HG03039 (cell line): ENCODE results near the gene PRX.
"Not testable (repeated sequence)": the region's sequence is repeated elsewhere in the genome, so short reads cannot be mapped to it uniquely, and the experiment has no call there.

Source experiments
- ATAC-seq: cut with Tn5 transposase; IDR thresholded peaks from one replicate; pipeline ENCODE4 v1.9.1; 2021; ENCODE audit warnings: mild to moderate bottlenecking, moderate library complexity; ENCODE audit not compliant: unreplicated experiment

PRX gene

DNA sequence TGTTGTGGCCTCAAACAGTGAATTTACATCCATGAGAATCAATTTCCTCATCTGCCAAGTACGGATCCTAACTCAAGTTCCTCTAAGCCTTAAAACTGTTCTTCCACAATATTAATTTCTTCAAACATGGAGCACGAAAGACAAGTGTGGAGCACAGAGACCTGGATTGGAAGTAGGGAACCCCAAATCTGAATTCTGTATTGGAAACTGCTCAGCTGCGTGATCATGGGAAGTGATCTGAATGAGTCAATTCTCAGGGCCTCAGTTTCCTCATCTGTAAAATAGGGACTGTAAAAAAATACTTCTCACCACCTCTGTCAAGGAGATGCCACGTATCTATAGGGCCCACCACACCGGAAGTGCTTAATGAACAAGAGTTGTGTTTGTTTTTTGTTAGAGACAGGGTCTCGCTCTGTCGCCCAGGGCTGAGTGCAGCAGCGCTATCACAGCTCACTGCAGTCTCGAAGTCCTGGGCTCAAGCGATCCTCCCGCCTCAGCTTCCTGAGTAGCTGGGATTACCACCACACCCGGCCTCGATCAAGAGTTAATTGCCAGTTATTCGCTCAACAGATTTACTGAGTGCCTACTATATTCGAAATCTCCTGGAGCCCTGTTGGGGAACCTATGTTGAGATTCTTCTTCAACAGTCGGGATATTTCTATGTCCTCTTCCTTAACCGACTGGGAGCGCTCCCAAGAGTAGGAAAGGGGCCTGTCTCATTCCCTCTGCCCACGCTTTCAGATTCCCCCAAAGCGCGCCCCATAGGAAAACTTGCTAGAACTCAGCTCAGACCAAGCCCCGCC is 29.4 kb upstream of the PRX start:
- ATAC-seq: no peak

DNA sequence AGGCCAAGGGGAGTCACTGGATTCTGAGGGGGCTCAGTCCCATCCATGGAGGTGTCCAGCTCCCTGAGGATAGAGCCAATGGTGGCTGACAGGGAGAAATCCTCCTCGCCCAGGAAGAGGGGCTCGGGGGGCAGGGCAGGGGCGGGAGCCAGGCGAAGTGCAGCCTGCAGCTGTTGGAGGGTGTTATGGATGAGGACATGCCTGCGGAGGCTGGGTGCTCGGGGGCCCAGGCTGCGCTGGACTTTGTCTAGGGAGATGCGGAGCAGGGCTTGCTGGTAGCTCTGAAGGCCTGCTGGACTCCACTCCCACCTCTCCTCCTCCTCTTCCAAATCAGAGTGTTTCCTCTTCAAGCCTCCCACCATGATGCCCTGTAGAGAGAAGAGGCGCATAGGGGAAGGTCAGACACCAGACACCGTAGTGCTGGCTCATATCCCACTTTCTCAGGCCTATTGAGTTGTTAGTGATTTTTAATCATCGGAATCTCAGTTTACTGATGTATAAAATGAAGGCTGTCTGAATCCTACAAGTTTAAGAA is 28.6 kb upstream of the PRX start:
- ATAC-seq: no peak

DNA sequence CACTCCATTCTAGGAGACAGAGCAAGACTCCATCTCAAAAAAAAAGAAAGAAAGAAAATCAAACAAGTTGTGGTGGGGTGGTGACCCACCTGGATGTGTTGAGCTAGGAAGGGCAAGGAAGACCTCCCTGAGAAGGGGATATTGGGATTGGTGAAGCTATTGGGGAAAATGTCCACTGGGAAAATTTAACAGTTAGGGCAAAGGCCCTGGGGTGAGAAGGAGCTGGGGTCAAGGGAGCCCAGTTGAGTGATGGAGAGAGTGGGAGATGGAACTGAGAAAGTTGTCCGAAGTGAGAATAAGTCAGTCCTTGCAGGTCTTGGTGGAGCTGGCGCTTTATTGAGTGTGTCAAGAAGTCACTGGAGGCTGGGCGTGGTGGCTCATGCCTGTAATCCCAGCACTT is 25.1 kb upstream of the PRX start:
- ATAC-seq: no peak

DNA sequence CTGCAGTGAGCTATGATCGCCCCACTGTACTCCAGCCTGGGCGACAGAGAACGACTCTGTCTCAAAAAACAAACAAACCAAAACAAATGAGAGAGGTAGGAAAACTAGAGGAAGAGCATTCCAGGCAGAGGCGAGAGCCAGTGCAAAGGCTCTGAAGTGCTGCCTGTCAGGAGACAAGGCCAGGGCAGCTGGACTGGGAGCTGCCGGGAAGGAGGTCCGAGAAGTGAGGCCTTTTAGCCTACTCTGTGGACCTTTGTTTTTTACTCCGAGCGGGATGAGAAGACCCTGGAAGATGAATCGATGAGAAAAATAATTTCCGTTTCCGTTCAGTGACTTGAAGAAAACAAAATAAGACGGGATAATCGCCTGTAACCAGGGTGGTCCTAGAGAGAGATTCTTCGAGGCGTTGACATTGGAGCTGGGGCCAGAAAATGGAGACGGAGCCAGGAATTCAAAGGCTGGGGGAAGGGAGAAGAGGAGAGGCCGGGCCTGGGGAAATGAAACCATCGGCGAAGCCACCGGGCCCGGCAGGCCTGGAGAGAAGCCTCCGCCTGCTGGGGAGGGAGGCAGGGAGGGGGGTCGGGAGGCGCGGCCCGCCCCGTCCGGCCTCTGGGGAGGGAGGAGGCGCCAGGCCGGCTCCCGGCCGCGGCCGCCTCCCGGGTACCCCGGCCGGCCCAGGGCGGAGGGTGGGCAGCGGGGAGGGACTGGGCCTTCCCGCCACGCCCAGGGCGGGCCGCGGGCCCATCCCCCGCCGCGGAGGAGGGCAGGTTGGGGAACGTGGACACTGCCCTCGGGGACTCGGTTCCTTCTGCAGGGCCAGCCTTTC is 20.4 kb upstream of the PRX start:
- ATAC-seq: no peak

DNA sequence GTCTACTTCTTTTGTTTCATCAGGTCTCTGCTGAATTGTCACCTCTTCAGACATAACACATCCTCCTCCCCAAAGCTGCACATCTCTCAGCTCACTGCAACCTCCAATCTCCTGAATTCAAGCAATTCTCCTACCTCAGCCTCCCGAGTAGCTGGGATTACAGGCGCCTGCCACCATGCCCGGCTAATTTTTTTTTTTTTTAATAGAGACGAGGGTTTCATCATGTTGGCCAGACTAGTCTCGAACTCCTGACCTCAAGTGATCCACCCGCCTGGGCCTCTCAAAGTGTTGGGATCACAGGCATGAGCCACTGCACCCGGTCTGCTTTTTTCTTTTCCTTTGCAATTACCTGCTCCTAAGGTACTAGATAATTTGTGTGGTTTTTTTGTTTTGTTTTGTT is 19.6 kb upstream of the PRX start:
- not testable (repeated sequence) for ATAC-seq

DNA sequence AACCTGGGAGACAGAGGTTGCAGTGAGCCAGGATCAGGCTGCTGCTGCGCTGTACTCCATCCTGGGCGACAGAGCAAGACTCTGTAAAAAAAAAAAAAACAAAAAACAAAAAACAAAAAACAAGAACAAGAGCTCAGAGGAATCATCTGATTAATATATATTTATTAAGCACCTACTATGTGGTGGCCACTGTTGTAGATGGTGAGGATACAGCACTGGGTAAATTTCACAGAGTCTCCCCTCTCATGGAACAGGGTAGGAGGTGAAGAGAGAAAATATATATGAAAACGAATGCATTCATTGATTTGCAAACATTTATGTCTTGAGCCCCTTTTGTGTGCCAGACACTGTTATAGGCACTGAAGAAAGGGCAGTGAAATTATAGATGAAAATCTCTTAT is 18.5 kb upstream of the PRX start:
- no peak for ATAC-seq

DNA sequence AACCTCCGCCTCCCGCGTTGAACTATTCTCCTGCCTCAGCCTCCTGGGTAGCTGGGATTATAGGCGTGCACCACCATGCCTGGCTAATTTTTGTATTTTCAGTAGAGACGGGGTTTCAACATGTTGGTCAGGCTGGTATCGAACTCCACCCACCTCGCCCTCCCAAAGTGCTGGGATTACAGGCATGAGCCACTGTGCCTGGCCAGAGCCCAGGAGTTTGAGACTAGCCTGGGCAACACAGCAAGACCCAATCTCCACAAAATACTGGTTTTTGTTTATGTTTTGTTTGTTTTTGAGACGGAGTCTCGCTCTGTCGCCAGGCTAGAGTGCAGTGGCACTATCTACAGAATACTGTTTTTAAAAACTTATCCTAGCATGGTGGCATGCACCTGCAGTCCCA is 17.1 kb upstream of the PRX start:
- ATAC-seq: not testable (repeated sequence)

DNA sequence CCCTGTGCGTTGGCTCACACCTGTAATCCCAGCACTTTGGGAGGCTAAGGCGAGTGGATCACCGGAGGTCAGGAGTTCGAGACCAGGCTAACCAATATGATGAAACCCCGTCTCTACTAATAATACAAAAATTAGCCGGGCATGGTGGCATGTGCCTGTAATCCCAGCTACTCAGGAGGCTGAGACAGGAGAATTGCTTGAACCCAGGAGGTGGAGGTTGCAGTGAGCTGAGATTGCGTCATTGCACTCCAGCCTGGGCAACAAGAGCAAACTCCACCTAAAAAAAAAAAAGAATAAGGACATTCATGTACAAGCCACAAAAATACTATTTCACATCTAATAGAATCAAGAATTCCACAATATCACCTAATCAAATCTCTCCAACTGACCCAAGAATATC is 15.0 kb upstream of the PRX start:
- not testable (repeated sequence) for ATAC-seq

DNA sequence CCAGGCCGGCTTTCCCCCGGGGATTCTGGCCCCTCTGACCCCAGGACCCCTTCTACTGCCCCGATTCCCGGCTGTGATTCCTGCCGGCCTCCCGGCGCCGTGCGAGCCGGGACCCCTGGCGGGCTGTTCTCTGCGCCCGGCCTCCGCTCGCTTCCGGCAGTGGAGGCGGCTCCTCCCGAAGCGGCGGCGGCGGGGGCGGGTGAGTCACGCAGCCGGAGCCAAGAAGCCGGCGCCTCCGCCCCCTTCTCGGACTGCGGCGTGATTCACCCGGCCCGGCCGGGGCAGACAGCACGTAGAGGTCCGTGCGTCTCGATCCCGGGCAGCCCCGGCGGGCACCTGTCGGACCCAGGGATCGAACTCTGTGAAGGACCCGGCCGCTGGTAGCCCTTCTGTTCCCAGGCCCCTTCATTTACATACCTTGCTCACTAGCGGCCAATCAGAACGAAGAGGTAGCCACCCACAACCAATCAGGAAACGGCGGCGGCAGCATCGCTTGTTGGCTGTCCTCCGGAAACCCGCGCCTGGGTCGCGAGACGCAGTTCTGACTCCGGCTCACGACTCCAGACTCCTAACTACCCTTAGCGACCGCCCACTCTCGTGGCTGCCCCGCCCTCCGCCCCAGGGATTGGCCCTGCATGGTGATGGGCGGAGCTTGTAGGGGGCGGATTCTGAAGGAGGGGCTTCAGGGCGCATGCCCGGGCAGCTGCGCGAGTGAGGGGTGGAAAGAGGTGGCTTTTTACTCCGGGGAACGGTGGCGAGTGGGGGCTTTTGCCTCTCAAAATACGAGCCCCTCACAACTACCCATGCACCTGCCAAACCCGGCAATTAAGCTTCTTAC is 12.5 kb upstream of the PRX start, which contains the start of gene SERTAD1:
Gene SERTAD1, minus strand, starts transcription at position 543 of the 838 bp plus-strand sequence. CDS start 2,446 bp downstream, outside the sequence.
- peak; percentile 85 for ATAC-seq

DNA sequence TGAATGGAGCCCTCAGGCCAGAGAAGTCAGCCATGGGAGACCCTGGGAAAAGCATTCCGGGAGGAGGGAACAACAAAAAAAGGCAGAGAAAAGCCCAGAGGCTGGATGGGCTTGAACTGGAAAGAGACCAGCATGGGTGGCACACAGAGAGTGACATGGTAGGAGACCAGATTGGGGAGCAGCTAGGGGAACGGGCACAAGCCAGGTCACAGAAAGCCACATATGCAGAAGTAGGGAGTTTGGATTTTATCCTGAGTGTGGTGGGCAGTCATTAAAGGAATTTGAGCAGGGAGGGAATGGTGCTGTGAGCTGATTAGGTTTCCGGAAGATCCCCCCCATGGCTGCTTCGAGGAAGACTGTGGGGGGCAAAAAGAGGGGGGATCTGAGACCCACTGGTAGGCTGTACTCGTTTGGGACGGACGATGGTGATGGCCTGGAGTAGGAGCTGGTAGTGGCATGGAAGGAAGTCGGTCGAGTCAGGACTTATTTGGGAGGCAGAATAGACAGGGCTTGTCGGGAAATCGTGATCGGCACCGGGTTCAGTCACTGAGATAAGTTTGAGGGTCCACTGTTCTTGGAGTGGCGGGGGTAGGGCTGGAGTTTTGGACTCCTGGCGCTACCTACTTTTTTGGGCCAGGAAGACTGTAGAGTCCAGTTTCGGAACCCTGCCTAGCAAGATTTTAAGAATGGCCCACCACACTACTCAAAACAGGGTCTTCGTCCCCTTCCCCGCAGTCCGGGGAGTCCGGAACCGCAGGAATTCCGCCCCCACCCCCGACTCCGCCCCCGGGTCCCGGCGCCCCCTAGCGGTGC is 11.7 kb upstream of the PRX start:
- no peak for ATAC-seq

DNA sequence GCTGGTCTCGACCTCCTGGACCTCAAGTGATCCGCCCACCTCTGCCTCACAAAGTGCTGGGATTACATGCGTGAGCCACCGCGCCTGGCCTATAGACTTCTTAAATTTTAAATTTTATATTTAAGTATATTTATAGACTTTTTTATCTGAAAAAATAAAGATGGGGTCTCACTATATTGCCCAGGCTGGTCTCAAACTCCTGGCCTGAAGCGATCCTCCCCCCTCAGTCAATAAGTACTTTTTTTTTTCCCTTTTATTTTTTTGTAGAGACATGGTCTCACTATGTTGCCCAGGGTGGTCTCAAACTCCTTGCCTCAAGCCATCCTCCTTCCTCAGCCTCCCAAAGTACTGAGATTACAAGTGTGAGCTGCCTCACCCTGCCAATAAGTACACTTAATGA is 10.8 kb upstream of the PRX start:
- no peak for ATAC-seq

DNA sequence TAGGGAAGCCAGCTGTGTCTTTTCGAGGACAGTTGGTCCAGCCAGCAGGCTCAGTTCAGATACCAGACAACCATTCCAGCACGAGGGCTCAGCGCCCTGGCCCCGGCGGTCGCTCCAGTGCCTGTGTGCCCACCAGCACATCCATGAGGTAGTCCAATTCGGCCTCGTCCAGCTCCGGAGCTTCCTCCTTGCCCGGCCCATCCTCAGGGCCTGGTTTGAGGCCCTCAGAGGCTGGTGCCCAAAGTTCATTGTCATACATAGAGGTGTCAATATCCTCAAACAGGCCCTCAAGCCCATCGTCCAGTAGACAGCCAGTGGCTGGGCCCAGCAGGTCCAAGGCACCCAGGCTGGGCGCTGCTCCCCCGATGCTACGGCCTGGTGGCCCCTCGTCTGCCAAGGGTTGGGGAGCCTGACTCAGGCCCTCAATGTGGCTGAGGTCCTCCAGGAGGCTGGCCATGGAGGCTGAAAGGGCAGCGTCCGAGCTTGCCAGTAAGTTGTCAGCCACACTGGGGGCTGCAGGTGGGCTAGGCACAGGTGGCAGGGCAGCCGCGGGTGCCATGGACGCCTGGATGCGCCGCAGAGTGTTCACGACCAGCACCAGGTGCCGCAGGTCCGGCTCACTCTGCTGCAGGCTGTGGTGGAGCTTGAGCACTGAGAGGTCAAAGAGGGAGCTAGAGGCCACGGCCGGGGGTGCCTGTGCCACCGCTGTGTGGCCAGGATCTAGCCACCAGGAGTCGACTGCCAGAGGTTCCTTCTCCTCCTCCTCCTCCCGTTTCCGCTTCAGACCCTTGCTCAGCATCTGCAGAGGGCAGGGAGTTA is 9.8 kb upstream of the PRX start:
- ATAC-seq: no peak

DNA sequence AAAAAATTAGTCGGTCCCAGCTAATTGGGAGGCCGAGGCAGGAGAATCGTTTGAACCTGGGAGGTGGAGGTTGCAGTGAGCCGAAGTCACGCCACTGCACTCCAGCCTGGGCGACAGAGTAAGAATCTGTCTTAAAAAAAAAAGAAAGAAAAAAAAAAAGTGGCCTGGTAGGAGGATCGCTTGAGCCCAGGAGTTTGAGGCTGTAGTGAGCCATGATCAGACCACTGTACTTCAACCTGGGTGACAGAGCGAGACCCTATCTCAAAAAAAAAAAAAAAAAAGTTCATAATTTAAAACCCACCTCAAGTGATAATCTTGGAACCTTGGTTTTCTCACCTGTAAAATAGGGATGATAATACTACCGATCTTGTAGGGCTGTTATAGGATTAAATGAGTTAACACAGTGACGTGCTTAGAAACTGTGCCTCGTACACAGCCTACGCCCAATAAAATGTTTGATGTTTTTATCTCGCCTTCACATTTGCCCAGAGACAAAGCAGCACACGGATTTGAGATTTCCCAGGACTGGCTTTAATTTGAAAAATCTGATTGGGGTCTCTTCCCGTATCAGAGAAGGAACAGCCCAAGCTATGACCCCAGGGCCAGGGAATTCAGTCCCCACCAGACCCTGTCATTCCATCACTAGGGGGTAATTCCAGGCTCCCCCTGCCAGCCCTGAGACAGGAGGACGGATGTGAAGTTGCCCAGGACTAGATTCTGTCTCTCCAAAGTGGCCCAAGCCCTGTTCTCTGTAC is 9.0 kb upstream of the PRX start:
- ATAC-seq: no peak

DNA sequence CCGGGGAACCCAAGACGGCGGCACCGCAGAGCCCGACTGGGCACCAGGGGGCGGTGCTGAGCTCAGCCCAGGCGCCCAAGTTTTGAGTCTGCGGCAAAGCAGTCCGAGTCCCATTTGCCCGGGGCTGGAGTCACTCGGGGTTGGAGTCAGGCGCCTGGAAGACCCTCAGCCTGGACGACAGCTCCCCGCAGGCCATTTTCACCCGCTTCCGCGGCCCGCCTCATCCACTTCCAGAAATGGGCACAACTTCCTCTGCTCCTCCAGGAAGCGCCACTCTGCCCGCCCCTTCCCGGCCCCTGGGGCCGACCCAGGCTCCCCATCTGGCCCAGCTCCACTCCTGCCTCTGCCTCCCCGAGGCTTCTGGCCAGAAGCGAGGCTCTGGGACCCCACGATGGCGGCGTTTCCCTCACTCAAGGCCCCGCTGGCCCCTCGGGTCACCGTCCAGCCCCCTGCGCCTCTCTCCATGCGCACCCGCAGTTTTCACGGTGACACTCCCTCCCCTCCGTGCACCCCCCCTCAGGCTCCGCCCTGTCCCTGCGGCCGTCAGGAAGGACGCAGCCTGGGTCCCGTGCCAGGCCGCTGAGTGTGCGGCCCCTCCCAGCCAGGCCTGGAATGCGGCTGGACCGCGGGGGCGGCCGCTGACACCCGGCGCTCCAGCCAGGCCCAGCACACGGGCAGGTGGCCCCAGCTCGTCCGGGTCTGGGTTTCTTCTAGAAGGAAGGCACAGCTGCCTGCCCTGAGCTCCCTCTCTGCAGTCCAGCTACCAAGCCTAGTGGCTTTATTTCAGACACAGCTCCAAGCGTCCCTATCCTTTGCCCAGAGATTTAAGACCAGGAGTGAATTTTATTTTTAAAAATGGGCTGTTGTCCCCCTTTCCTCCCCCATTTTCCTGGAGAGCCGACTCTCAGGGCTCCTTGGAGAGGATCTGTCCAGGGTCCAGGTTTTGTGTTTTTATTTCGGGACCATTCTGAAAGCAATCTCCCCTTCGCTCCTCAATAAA is 7.9 kb upstream of the PRX start:
- no peak for ATAC-seq

DNA sequence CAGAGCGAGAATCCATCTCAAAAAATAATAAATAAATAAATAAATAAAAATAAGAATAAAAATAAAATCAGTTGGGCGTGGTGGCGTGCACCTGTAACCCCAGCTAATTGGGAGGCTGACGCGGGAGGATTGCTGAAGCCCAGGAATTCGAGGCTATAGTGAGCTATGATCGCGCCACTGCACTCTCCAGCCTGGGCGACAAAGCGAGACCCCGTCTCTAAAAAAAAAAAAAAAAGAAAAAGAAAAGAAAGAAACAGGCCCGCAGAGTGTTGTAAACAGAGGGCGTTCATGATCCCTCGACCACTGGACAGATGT is 7.2 kb upstream of the PRX start:
- ATAC-seq: no peak

DNA sequence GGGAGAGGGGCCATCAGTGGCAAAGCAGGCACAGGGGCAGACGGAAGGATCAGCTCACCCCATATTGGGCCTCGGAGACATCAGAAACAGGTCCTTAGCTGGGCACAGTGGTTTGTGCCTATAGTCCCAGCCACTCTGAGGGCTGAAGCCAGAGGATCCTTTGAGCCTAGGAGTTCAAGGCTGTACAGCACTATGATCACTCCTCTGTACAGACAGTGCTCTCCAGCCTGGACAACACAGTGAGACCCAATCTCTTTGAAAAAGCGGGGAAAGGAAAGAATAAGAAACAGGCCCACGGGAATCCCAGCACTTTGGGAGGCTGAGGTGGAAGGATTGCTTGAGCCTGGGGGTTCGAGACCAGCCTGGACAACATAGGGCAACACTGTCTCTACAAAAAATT is 6.6 kb upstream of the PRX start:
- ATAC-seq: no peak

DNA sequence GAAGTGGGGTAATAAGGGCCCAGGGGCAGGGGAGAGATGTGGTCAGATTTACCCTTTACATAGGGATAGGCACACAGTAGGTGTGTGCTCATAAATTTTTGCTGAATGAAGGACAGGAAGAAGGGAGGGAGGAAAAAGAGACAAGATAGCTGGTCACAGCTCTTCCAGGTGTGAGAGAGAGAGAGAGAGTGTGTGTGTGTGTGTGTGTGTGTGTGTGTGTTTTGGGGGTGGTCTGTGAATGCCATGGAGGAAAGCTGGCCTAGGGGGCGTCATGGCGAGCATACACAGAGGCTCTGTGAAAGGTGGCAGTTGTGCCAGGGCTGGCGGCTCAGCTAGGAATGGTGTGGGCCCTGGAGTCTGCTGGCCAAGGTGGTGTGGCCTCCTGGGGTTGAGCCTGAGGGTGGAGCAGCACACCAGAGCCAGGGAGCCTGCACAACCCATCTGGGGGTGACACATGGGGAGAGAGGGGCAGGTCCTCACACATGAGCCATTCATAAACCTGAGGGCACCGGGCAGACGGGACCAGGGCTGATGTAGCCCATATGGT is 6.0 kb upstream of the PRX start:
- ATAC-seq: no peak
